Measurements from ENCODE around the gene HOMER1.
A peak's percentile ranks its signal among the peaks of the same experiment; 100 is the strongest.

Gene HOMER1

GRCh38 chr5:79418276-79418675, 95.7 kb downstream of the HOMER1 start:
- no peak for DNase-seq (ENCODE audit: low spot score)
- no peak for TF ChIP-seq CTCF (IDR thresholded peaks at IDR 0.05; ENCODE audit: borderline replicate concordance, control extremely low read depth, extremely low read depth, insufficient read depth, missing control alignments)
- in situ Hi-C loops (cut with MboI; ENCODE audit: low sequenced_read_pairs, unreplicated experiment), result no loop called here

- in situ Hi-C loops (cut with MboI; ENCODE audit: low sequenced_read_pairs, unreplicated experiment), result no loop called here
- no peak for TF ChIP-seq CTCF (IDR thresholded peaks at IDR 0.05; ENCODE audit: borderline replicate concordance, control extremely low read depth, extremely low read depth, insufficient read depth, missing control alignments)
- DNase-seq (ENCODE audit: low spot score), result no peak
Observed at GRCh38 chr5:79417495-79417894, 96.4 kb downstream of the HOMER1 start.

- peak; percentile 53 for DNase-seq (ENCODE audit: low spot score)
- no peak for TF ChIP-seq CTCF (IDR thresholded peaks at IDR 0.05; ENCODE audit: borderline replicate concordance, control extremely low read depth, extremely low read depth, insufficient read depth, missing control alignments)
- in situ Hi-C loops (cut with MboI; ENCODE audit: low sequenced_read_pairs, unreplicated experiment), result no loop called here
Observed at GRCh38 chr5:79416499-79416898, 97.4 kb downstream of the HOMER1 start.

GRCh38 chr5:79413112-79413511, 100.8 kb downstream of the HOMER1 start:
- in situ Hi-C loops (cut with MboI; ENCODE audit: low sequenced_read_pairs, unreplicated experiment), result no loop called here
- no peak for TF ChIP-seq CTCF (IDR thresholded peaks at IDR 0.05; ENCODE audit: borderline replicate concordance, control extremely low read depth, extremely low read depth, insufficient read depth, missing control alignments)
- no peak for DNase-seq (ENCODE audit: low spot score)

GRCh38 chr5:79408028-79408427, 105.9 kb downstream of the HOMER1 start:
- no peak for DNase-seq (ENCODE audit: low spot score)
- in situ Hi-C loops (cut with MboI; ENCODE audit: low sequenced_read_pairs, unreplicated experiment), result no loop called here
- no peak for TF ChIP-seq CTCF (IDR thresholded peaks at IDR 0.05; ENCODE audit: borderline replicate concordance, control extremely low read depth, extremely low read depth, insufficient read depth, missing control alignments)

- in situ Hi-C loops (cut with MboI; ENCODE audit: low sequenced_read_pairs, unreplicated experiment), result no loop called here
- no peak for DNase-seq (ENCODE audit: low spot score)
- TF ChIP-seq CTCF (IDR thresholded peaks at IDR 0.05; ENCODE audit: borderline replicate concordance, control extremely low read depth, extremely low read depth, insufficient read depth, missing control alignments), result no peak
Observed at GRCh38 chr5:79407591-79407990, 106.3 kb downstream of the HOMER1 start.

GRCh38 chr5:79401216-79401615, 112.7 kb downstream of the HOMER1 start:
- DNase-seq (ENCODE audit: low spot score), result no peak
- TF ChIP-seq CTCF (IDR thresholded peaks at IDR 0.05; ENCODE audit: borderline replicate concordance, control extremely low read depth, extremely low read depth, insufficient read depth, missing control alignments), result no peak
- in situ Hi-C loops (cut with MboI; ENCODE audit: low sequenced_read_pairs, unreplicated experiment), result no loop called here

Measured in GM13976 (cell line).